SK-N-SH (cell line): Measurements from ENCODE around the gene ITFG2.

ENCODE experiments used
- CTCF ChIP-seq: fragments of 200-600 bp; sonication (generic); IDR thresholded peaks from 2 replicates; pipeline ENCODE4 v1.6.1; 2017; ENCODE audit warnings: antibody characterized with exemption, mild to moderate bottlenecking, moderate library complexity
- SMC3 ChIP-seq: IDR thresholded peaks from 2 replicates; pipeline ENCODE4 v1.6.1; 2012; ENCODE audit warnings: low read depth, low read length, improper control_type of control experiment
- TCF12 ChIP-seq: IDR thresholded peaks from 2 replicates; pipeline ENCODE4 v1.4.0; 2012

GRCh38 chr12:2776129-2776806 lies 36.2 kb upstream of the ITFG2 start:
- no peak for TF ChIP-seq CTCF
- no peak for TF ChIP-seq SMC3
- TF ChIP-seq TCF12: no peak
